DOHH2 (cell line): ENCODE measurements around the gene RNF181.

ENCODE experiments used
- H3F3A ChIP-seq: fragments of 200-600 bp; sonication (generic), shearing (Covaris generic); 2 replicates; pipeline ENCODE4 v1.6.0; 2016; ENCODE audit warnings: antibody characterized with exemption, mild to moderate bottlenecking; ENCODE audit not compliant: control insufficient read depth, insufficient read depth
- H3K27ac ChIP-seq: fragments of 200-600 bp; sonication (generic); 2 replicates; pipeline ENCODE4 v1.5.1; 2014; ENCODE audit warnings: low read depth, mild to moderate bottlenecking, low read length, moderate library complexity
- H3K27me3 ChIP-seq: fragments of 200-600 bp; sonication (generic); 2 replicates; pipeline ENCODE4 v1.6.1; 2014; ENCODE audit warnings: mild to moderate bottlenecking, low read length, mixed read lengths; ENCODE audit not compliant: control insufficient read depth
- H3K36me3 ChIP-seq: fragments of 200-600 bp; sonication (generic); 2 replicates; pipeline ENCODE4 v1.6.1; 2014; ENCODE audit warnings: mild to moderate bottlenecking, low read length, moderate library complexity, mixed read lengths; ENCODE audit not compliant: control insufficient read depth
- H3K4me1 ChIP-seq: fragments of 200-600 bp; sonication (generic); 2 replicates; pipeline ENCODE4 v1.6.1; 2014; ENCODE audit warnings: mild to moderate bottlenecking, low read length, mixed read lengths; ENCODE audit not compliant: control insufficient read depth
- H3K4me2 ChIP-seq: fragments of 200-600 bp; sonication (generic); 2 replicates; pipeline ENCODE4 v1.6.0; 2014; ENCODE audit warnings: mild to moderate bottlenecking, low read length, moderate library complexity
- H3K4me3 ChIP-seq: fragments of 200-600 bp; sonication (generic); 2 replicates; pipeline ENCODE4 v1.5.1; 2014; ENCODE audit warnings: mild to moderate bottlenecking, low read length, mixed read lengths
- H3K79me2 ChIP-seq: fragments of 200-600 bp; sonication (generic); 2 replicates; pipeline ENCODE4 v1.6.1; 2014; ENCODE audit warnings: mild to moderate bottlenecking, low read length, mixed read lengths; ENCODE audit not compliant: control insufficient read depth
- H3K9me2 ChIP-seq: fragments of 200-600 bp; sonication (generic); replicated peaks from 2 replicates; pipeline ENCODE4 v1.6.1; 2014; ENCODE audit warnings: mild to moderate bottlenecking, low read length, mixed read lengths; ENCODE audit not compliant: control insufficient read depth
- H3K9me3 ChIP-seq: fragments of 200-600 bp; sonication (generic); 2 replicates; pipeline ENCODE4 v1.6.1; 2014; ENCODE audit warnings: antibody characterized with exemption, low read length, mixed read lengths; ENCODE audit not compliant: control insufficient read depth, insufficient read depth
- H4K20me1 ChIP-seq: fragments of 200-600 bp; sonication (generic); 2 replicates; pipeline ENCODE4 v1.6.0; 2014; ENCODE audit warnings: low read depth, mild to moderate bottlenecking, antibody characterized with exemption, low read length, moderate library complexity; ENCODE audit not compliant: control insufficient read depth, insufficient read depth
- CTCF ChIP-seq: fragments of 200-600 bp; sonication (generic); IDR thresholded peaks from one replicate; pipeline ENCODE4 v1.5.1; 2014; ENCODE audit warnings: antibody characterized with exemption, mild to moderate bottlenecking, low read depth, low read length; ENCODE audit not compliant: poor library complexity, severe bottlenecking
- EZH2phosphoT487 ChIP-seq: fragments of 200-600 bp; sonication (generic); IDR thresholded peaks from 2 replicates; pipeline ENCODE4 v1.6.1; 2017; ENCODE audit warnings: borderline replicate concordance, mild to moderate bottlenecking, antibody characterized with exemption, low read length, moderate library complexity, mixed read lengths

Gene RNF181

GRCh38 chr2:85623991-85624390 is 28.4 kb downstream of the RNF181 start:
- Histone ChIP-seq H4K20me1 (peaks cover 10% of the 10 kb centered on the region; the same call in 1 of the 2 replicates), H3K4me2 (no peak overlapping the region), H3K27me3 (no peaks in the 10 kb centered on the region), H3K4me1 (0 out of 2 replicates have a peak, but pooled peaks cover 4% of the 10 kb centered on the region), H3K9me3 (no peaks in the 10 kb centered on the region), H3K36me3 (peaks cover 94% of the 10 kb centered on the region), H3K9me2 (no peaks in the 10 kb centered on the region), H3K27ac (no peak overlapping the region), H3K79me2 (peaks cover 42% of the 10 kb centered on the region), H3F3A (peaks cover 6% of the 10 kb centered on the region; the same call in 1 of the 2 replicates), H3K4me3 (no peak overlapping the region)
- TF ChIP-seq CTCF (no peak), EZH2phosphoT487 (no peak)

- no peaks in the 10 kb centered on the region for H3K9me2 ChIP-seq
- H3K79me2 ChIP-seq = peaks cover 21% of the 10 kb centered on the region
- no peaks in the 10 kb centered on the region for H3F3A ChIP-seq
- H4K20me1 ChIP-seq = 0 out of 2 replicates have a peak, but pooled peaks cover 2% of the 10 kb centered on the region
- H3K27me3 ChIP-seq = no peaks in the 10 kb centered on the region
- no peaks in the 10 kb centered on the region for H3K4me1 ChIP-seq
- H3K27ac ChIP-seq = no peak overlapping the region
- no peak for TF ChIP-seq CTCF
- TF ChIP-seq EZH2phosphoT487 = no peak
- peaks cover 91% of the 10 kb centered on the region for H3K36me3 ChIP-seq
- no peak overlapping the region for H3K4me3 ChIP-seq
- H3K4me2 ChIP-seq = no peak overlapping the region
- H3K9me3 ChIP-seq = no peaks in the 10 kb centered on the region
These were observed 33.1 kb downstream of the RNF181 start for GRCh38 chr2:85628658-85629057.

- Histone ChIP-seq H4K20me1 (0 out of 2 replicates have a peak, but pooled peaks cover 2% of the 10 kb centered on the region), H3F3A (peaks cover 7% of the 10 kb centered on the region), H3K79me2 (peaks cover 23% of the 10 kb centered on the region), H3K4me3 (no peak overlapping the region), H3K27ac (no peak overlapping the region), H3K9me3 (no peaks in the 10 kb centered on the region), H3K4me2 (no peak overlapping the region), H3K9me2 (no peaks in the 10 kb centered on the region), H3K4me1 (no peaks in the 10 kb centered on the region), H3K27me3 (no peaks in the 10 kb centered on the region), H3K36me3 (peaks cover 86% of the 10 kb centered on the region)
- no peak for TF ChIP-seq CTCF
- no peak for TF ChIP-seq EZH2phosphoT487
These were observed 35.8 kb downstream of the RNF181 start for GRCh38 chr2:85631316-85631715.
